ENCODE measurements around the gene ABCB1.

ABCB1 gene

GRCh38 chr7:87567052-87567451, 33.6 kb downstream of the ABCB1 start:
- Histone ChIP-seq H3K27me3 (ENCODE audit: low read depth, low read length) (no peaks in the 10 kb centered on the region), H3K36me3 (replicated peaks; ENCODE audit: low read depth, low read length) (no peaks in the 10 kb centered on the region), H3K27ac (ENCODE audit: low read length) (no peak overlapping the region), H3K4me2 (ENCODE audit: low read length) (no peak overlapping the region), H3K9me3 (ENCODE audit: insufficient read depth, low read length) (no peaks in the 10 kb centered on the region), H2AFZ (ENCODE audit: low read depth, low read length) (no peak overlapping the region), H3K79me2 (ENCODE audit: low read length) (no peaks in the 10 kb centered on the region), H3K4me1 (ENCODE audit: low read length) (no peaks in the 10 kb centered on the region), H4K20me1 (ENCODE audit: insufficient read depth, low read length) (no peaks in the 10 kb centered on the region), H3K4me3 (ENCODE audit: low read length) (no peak overlapping the region), H3K9ac (ENCODE audit: low read length) (no peak overlapping the region)
- TF ChIP-seq EZH2phosphoT487 (IDR thresholded peaks at IDR 0.05; ENCODE audit: low read depth): no peak
- no peak for TF ChIP-seq CTCF (IDR thresholded peaks at IDR 0.05; ENCODE audit: low read depth, low read length)

- Histone ChIP-seq H3K36me3 (replicated peaks; ENCODE audit: low read depth, low read length) (no peaks in the 10 kb centered on the region), H3K79me2 (ENCODE audit: low read length) (no peaks in the 10 kb centered on the region), H3K27me3 (ENCODE audit: low read depth, low read length) (no peaks in the 10 kb centered on the region), H2AFZ (ENCODE audit: low read depth, low read length) (no peak overlapping the region), H3K4me2 (ENCODE audit: low read length) (no peak overlapping the region), H3K9ac (ENCODE audit: low read length) (no peak overlapping the region), H3K4me1 (ENCODE audit: low read length) (no peaks in the 10 kb centered on the region), H4K20me1 (ENCODE audit: insufficient read depth, low read length) (no peaks in the 10 kb centered on the region), H3K9me3 (ENCODE audit: insufficient read depth, low read length) (no peaks in the 10 kb centered on the region), H3K27ac (ENCODE audit: low read length) (no peak overlapping the region), H3K4me3 (ENCODE audit: low read length) (no peak overlapping the region)
- TF ChIP-seq CTCF (IDR thresholded peaks at IDR 0.05; ENCODE audit: low read depth, low read length) (no peak), EZH2phosphoT487 (IDR thresholded peaks at IDR 0.05; ENCODE audit: low read depth) (no peak)
Measured at GRCh38 chr7:87566311-87566900, 34.3 kb downstream of the ABCB1 start.

- no peaks in the 10 kb centered on the region for H3K36me3 ChIP-seq (replicated peaks; ENCODE audit: low read depth, low read length)
- H3K27ac ChIP-seq (ENCODE audit: low read length): no peak overlapping the region
- H3K27me3 ChIP-seq (ENCODE audit: low read depth, low read length): no peaks in the 10 kb centered on the region
- TF ChIP-seq EZH2phosphoT487 (IDR thresholded peaks at IDR 0.05; ENCODE audit: low read depth) (no peak), CTCF (IDR thresholded peaks at IDR 0.05; ENCODE audit: low read depth, low read length) (no peak)
- no peaks in the 10 kb centered on the region for H3K79me2 ChIP-seq (ENCODE audit: low read length)
- no peak overlapping the region for H2AFZ ChIP-seq (ENCODE audit: low read depth, low read length)
- H3K4me3 ChIP-seq (ENCODE audit: low read length): no peak overlapping the region
- no peaks in the 10 kb centered on the region for H4K20me1 ChIP-seq (ENCODE audit: insufficient read depth, low read length)
- H3K4me2 ChIP-seq (ENCODE audit: low read length): no peak overlapping the region
- no peaks in the 10 kb centered on the region for H3K9me3 ChIP-seq (ENCODE audit: insufficient read depth, low read length)
- no peak overlapping the region for H3K9ac ChIP-seq (ENCODE audit: low read length)
- no peaks in the 10 kb centered on the region for H3K4me1 ChIP-seq (ENCODE audit: low read length)
Measured at GRCh38 chr7:87565877-87566276, 34.8 kb downstream of the ABCB1 start.

GRCh38 chr7:87564296-87564963, 36.3 kb downstream of the ABCB1 start:
- H3K36me3 ChIP-seq (replicated peaks; ENCODE audit: low read depth, low read length): no peaks in the 10 kb centered on the region
- no peak overlapping the region for H3K4me3 ChIP-seq (ENCODE audit: low read length)
- peak overlapping the region; percentile 27; the same call in 1 of the 2 replicates for H3K4me2 ChIP-seq (ENCODE audit: low read length)
- H3K79me2 ChIP-seq (ENCODE audit: low read length): no peaks in the 10 kb centered on the region
- no peaks in the 10 kb centered on the region for H4K20me1 ChIP-seq (ENCODE audit: insufficient read depth, low read length)
- no peaks in the 10 kb centered on the region for H3K27me3 ChIP-seq (ENCODE audit: low read depth, low read length)
- no peak overlapping the region for H3K9ac ChIP-seq (ENCODE audit: low read length)
- no peaks in the 10 kb centered on the region for H3K9me3 ChIP-seq (ENCODE audit: insufficient read depth, low read length)
- no peak overlapping the region for H3K27ac ChIP-seq (ENCODE audit: low read length)
- peak overlapping the region; percentile 47; the same call in 1 of the 2 replicates for H2AFZ ChIP-seq (ENCODE audit: low read depth, low read length)
- no peak for TF ChIP-seq EZH2phosphoT487 (IDR thresholded peaks at IDR 0.05; ENCODE audit: low read depth)
- TF ChIP-seq CTCF (IDR thresholded peaks at IDR 0.05; ENCODE audit: low read depth, low read length): peak; percentile 71
- no peaks in the 10 kb centered on the region for H3K4me1 ChIP-seq (ENCODE audit: low read length)
